ENCODE results near the gene SDK2. TPM values are rescaled to one million over a fixed set of nuclear protein-coding genes. Genes with fewer than 3 reads are reported as not detected.

Gene SDK2
- total and polyA plus RNA-seq, 2 of the 8 experiments (the other 6 are each of a cell fraction or from before 2014, with no cell fraction given), result 3.9 to 4.1 TPM

GRCh38 chr17:73645050-73645871, 1.0 kb upstream of the SDK2 start:
- H3K56ac ChIP-seq (replicated peaks; ENCODE audit: insufficient read length, low read depth, low read length), result no peak overlapping the region
- H3K79me1 ChIP-seq (ENCODE audit: low read depth, low read length), result no peaks in the 10 kb centered on the region
- H4K20me1 ChIP-seq (replicated peaks in 1 of 2; ENCODE audit: control insufficient read depth in 1 of 2, insufficient read depth in 2 of 2, low read length in 2 of 2), result peaks cover 3 to 8% of the 10 kb centered on the region in 2 experiments
- no peak overlapping the region for H2BK20ac ChIP-seq (ENCODE audit: low read length)
- no peak overlapping the region for H3K23ac ChIP-seq (ENCODE audit: insufficient read length)
- H3K4me3 ChIP-seq (ENCODE audit: extremely low read depth in 1 of 4, insufficient read depth in 2 of 4, low read depth in 3 of 4, low read length in 4 of 4), result peak overlapping the region; percentile 67 to 87 (median 80)
- no peak overlapping the region for H3K14ac ChIP-seq (ENCODE audit: insufficient read length)
- no peak overlapping the region for H2BK5ac ChIP-seq (ENCODE audit: low read depth, low read length)
- DNase-seq (ENCODE audit: low read depth in 1 of 2, low spot score in 2 of 2) (no peak), FAIRE-seq (no peak)
- no peak overlapping the region for H2BK120ac ChIP-seq (replicated peaks; ENCODE audit: low read depth, low read length)
- H2BK15ac ChIP-seq (ENCODE audit: low read length), result no peak overlapping the region
- H3K4me2 ChIP-seq (ENCODE audit: insufficient read depth in 1 of 2, low read depth in 2 of 2, low read length in 2 of 2), result peak overlapping the region; percentile 68 to 95
- H3K9me3 ChIP-seq (ENCODE audit: insufficient read depth in 2 of 2, low read depth in 1 of 2, low read length in 1 of 2), result no peaks in the 10 kb centered on the region
- H3K27ac ChIP-seq (ENCODE audit: low read depth, low read length), result no peak overlapping the region
- ChIA-PET CTCF (ENCODE audit: partially characterized antibody) (interaction anchor here (0.7 to 11.3 kb wide), 41 partner anchors 11 to 473 kb away, joined by 3 to 175 read pairs (median 7); no protein-coding TSS in a partner anchor), POLR2A (ENCODE audit: partially characterized antibody) (interaction anchor here (1.2 to 2.0 kb wide), 3 partner anchors 32 to 215 kb away, joined by 3 to 7 read pairs (median 3); no protein-coding TSS in a partner anchor)
- H2AK5ac ChIP-seq (ENCODE audit: low read depth, low read length), result no peak overlapping the region
- H3K18ac ChIP-seq (ENCODE audit: extremely low read depth, low read length), result peak overlapping the region; percentile 38; the same call in 1 of the 2 replicates
- H3K36me3 ChIP-seq (ENCODE audit: control insufficient read depth in 2 of 4, insufficient read depth in 4 of 4, low read length in 3 of 4), result no peaks in the 10 kb centered on the region
- peaks cover 14% of the 10 kb centered on the region; the same call in 1 of the 2 replicates for H3K23me2 ChIP-seq (ENCODE audit: low read depth, low read length)
- 0 out of 2 replicates have a peak overlapping the region, but pooled peaks have one; percentile 17 for H2AFZ ChIP-seq (ENCODE audit: low read length)
- H2BK12ac ChIP-seq (ENCODE audit: low read depth, low read length), result no peak overlapping the region
- H4K8ac ChIP-seq (ENCODE audit: extremely low read depth, insufficient read depth, low read length), result no peak overlapping the region
- peaks cover 4 to 19% (median 12%) of the 10 kb centered on the region in 4 experiments for H3K4me1 ChIP-seq (replicated peaks in 1 of 4; ENCODE audit: control insufficient read depth in 3 of 4, insufficient read depth in 4 of 4, low read length in 3 of 4)
- 1% methylated on average over 50 of the region's 90 CpGs; no CpG with 5 or more reads in 1 of the 2 experiments for WGBS, 2 experiments (ENCODE audit: extremely low coverage in 1 of 2, insufficient coverage in 1 of 2, insufficient read length in 1 of 2, insufficient replicate concordance in 2 of 2, low coverage in 1 of 2, low lambda C conversion rate in 2 of 2, missing lambda C conversion rate in 1 of 2)
- no peak overlapping the region for H3K4ac ChIP-seq (replicated peaks; ENCODE audit: insufficient read length, low read depth, low read length)
- peaks cover 5 to 47% (median 37%) of the 10 kb centered on the region in 4 experiments for H3K27me3 ChIP-seq (replicated peaks in 1 of 4; ENCODE audit: control insufficient read depth in 3 of 4, extremely low read depth in 1 of 4, insufficient read depth in 3 of 4, low read length in 3 of 4)
- H4K5ac ChIP-seq (ENCODE audit: insufficient read length, low read depth, low read length), result no peak overlapping the region
- peak overlapping the region in 1 of 4 experiments; percentile 76; a peak in 2 of 7 replicates for H3K9ac ChIP-seq (replicated peaks in 1 of 4; ENCODE audit: extremely low read depth in 1 of 4, low read depth in 3 of 4, low read length in 3 of 4)
- H4K91ac ChIP-seq (replicated peaks; ENCODE audit: insufficient read length, low read length), result no peak overlapping the region
- H3K79me2 ChIP-seq (ENCODE audit: control insufficient read depth in 1 of 2, insufficient read depth in 2 of 2, low read length in 2 of 2), result peaks cover 0 to 21% of the 10 kb centered on the region in 2 experiments; a peak in 1 of 4 replicates
- TF ChIP-seq TCF12 (IDR thresholded peaks at IDR 0.05; ENCODE audit: low read depth, low read length), result no peak
- no peak for TF ChIP-seq USF2 (IDR thresholded peaks at IDR 0.05; ENCODE audit: low read length)
- TF ChIP-seq EP300 (IDR thresholded peaks at IDR 0.05; ENCODE audit: borderline replicate concordance in 1 of 2, low read depth in 2 of 2, low read length in 2 of 2), result peak in 1 of 2 experiments; percentile 72; a peak in 1 of 3 replicates
- peak; percentile 27 for TF ChIP-seq KDM4A (IDR thresholded peaks at IDR 0.05; ENCODE audit: low read depth, low read length, severe bottlenecking)
- TF ChIP-seq TBP (IDR thresholded peaks at IDR 0.05; ENCODE audit: low read depth, low read length), result no peak
- peak in 1 of 2 experiments; percentile 3; a peak in 3 of 4 replicates for TF ChIP-seq RAD21 (IDR thresholded peaks at IDR 0.05 in 1 of 2, conservative IDR thresholded peaks at IDR 0.05 in 1 of 2; ENCODE audit: low read depth in 2 of 2, low read length in 2 of 2)
- TF ChIP-seq RXRA (IDR thresholded peaks at IDR 0.05; ENCODE audit: insufficient read depth, low read depth, low read length), result no peak
